Calu3 (cell line): ENCODE results near the gene NSMCE1. TPM values are rescaled to one million over a fixed set of nuclear protein-coding genes. Genes with fewer than 3 reads are reported as not detected.
A peak's percentile ranks its signal among the peaks of the same experiment; 100 is the strongest.

ENCODE experiments used
- BruUV-seq: library from RNA; stranded (reverse); fragments of 400-500 nt; replicated peaks from 2 replicates; lab custom pipeline; 2021; lab: Mats Ljungman, UMichigan
- CTCF ChIA-PET: fragments of 300-600 bp; sonication (Branson Sonifier 250); formaldehyde crosslinking; loops from one replicate; lab custom pipeline; 2022; ENCODE audit warnings: antibody characterized with exemption; lab: Charles Lee
- DNase-seq: peaks from one replicate; pipeline ENCODE4 v3.0.0; 2022
- H3K27ac Mint-ChIP-seq: one replicate; pipeline ENCODE4 v1.8.0; 2022; ENCODE audit warnings: mixed read lengths; ENCODE audit not compliant: unreplicated experiment
- H3K27me3 Mint-ChIP-seq: one replicate; pipeline ENCODE4 v1.8.0; 2022; ENCODE audit warnings: mixed read lengths; ENCODE audit not compliant: unreplicated experiment
- H3K36me3 Mint-ChIP-seq: one replicate; pipeline ENCODE4 v1.8.0; 2022; ENCODE audit warnings: mild to moderate bottlenecking, moderate library complexity, mixed read lengths; ENCODE audit not compliant: insufficient read depth, unreplicated experiment
- H3K4me1 Mint-ChIP-seq: one replicate; pipeline ENCODE4 v1.8.0; 2022; ENCODE audit warnings: mild to moderate bottlenecking, low read depth, mixed read lengths; ENCODE audit not compliant: unreplicated experiment
- H3K4me3 Mint-ChIP-seq: one replicate; pipeline ENCODE4 v1.8.0; 2022; ENCODE audit warnings: mild to moderate bottlenecking, low read depth, moderate library complexity, mixed read lengths; ENCODE audit not compliant: unreplicated experiment
- H3K9me3 Mint-ChIP-seq: one replicate; pipeline ENCODE4 v1.8.0; 2022; ENCODE audit warnings: low read depth, mixed read lengths; ENCODE audit not compliant: unreplicated experiment
- intact Hi-C: fragments of 100-400 bp; cut with micrococcal nuclease; formaldehyde crosslinking; loops from one replicate; pipeline ENCODE4 v1.10.0; 2022; ENCODE audit not compliant: unreplicated experiment
- total RNA-seq: library from RNA; stranded (reverse); gene quantifications from 2 replicates; pipeline ENCODE4 v1.2.3, GENCODE V29; 2022
- TF ChIP-seq, protein P1 (sequence below): fragments of 200-600 bp; IDR thresholded peaks from one replicate; pipeline ENCODE4 v1.8.0; 2022; ENCODE audit warnings: antibody characterized with exemption; ENCODE audit not compliant: unreplicated experiment

The NSMCE1 gene
- total RNA-seq, 1 experiment from 2014 or later: 83.2 TPM

DNA sequence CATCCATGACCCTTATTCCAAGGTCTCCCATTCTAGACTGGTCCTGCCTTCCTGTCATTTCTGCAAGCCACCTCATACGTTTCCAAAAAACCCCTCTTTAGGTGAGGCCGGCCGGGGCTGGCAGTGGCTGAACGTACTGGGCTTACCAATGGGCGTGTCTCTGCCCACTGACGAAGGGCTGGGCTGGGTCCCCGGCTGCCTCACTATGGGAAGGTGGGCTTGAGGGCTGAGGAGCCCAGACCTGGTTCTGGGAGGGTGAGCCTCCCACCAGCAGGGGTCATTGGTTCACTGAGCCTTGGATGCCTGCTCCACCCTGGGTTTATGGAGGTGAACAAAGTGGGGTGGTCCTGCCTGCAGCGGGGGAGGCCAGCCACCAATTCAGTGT lies 45.4 kb downstream of the NSMCE1 start:
- no peak overlapping the region for H3K4me3 Mint-ChIP-seq
- no peaks in the 10 kb centered on the region for H3K9me3 Mint-ChIP-seq
- TF ChIP-seq, protein P1, sequence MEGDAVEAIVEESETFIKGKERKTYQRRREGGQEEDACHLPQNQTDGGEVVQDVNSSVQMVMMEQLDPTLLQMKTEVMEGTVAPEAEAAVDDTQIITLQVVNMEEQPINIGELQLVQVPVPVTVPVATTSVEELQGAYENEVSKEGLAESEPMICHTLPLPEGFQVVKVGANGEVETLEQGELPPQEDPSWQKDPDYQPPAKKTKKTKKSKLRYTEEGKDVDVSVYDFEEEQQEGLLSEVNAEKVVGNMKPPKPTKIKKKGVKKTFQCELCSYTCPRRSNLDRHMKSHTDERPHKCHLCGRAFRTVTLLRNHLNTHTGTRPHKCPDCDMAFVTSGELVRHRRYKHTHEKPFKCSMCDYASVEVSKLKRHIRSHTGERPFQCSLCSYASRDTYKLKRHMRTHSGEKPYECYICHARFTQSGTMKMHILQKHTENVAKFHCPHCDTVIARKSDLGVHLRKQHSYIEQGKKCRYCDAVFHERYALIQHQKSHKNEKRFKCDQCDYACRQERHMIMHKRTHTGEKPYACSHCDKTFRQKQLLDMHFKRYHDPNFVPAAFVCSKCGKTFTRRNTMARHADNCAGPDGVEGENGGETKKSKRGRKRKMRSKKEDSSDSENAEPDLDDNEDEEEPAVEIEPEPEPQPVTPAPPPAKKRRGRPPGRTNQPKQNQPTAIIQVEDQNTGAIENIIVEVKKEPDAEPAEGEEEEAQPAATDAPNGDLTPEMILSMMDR: no peak
- peaks cover 25% of the 10 kb centered on the region for H3K36me3 Mint-ChIP-seq
- DNase-seq: no peak
- no peaks in the 10 kb centered on the region for H3K27me3 Mint-ChIP-seq
- CTCF ChIA-PET: no interaction called here
- intact Hi-C loops: no loop called here
- BruUV-seq: no TSS peak
- no peaks in the 10 kb centered on the region for H3K4me1 Mint-ChIP-seq
- H3K27ac Mint-ChIP-seq: no peak overlapping the region

DNA sequence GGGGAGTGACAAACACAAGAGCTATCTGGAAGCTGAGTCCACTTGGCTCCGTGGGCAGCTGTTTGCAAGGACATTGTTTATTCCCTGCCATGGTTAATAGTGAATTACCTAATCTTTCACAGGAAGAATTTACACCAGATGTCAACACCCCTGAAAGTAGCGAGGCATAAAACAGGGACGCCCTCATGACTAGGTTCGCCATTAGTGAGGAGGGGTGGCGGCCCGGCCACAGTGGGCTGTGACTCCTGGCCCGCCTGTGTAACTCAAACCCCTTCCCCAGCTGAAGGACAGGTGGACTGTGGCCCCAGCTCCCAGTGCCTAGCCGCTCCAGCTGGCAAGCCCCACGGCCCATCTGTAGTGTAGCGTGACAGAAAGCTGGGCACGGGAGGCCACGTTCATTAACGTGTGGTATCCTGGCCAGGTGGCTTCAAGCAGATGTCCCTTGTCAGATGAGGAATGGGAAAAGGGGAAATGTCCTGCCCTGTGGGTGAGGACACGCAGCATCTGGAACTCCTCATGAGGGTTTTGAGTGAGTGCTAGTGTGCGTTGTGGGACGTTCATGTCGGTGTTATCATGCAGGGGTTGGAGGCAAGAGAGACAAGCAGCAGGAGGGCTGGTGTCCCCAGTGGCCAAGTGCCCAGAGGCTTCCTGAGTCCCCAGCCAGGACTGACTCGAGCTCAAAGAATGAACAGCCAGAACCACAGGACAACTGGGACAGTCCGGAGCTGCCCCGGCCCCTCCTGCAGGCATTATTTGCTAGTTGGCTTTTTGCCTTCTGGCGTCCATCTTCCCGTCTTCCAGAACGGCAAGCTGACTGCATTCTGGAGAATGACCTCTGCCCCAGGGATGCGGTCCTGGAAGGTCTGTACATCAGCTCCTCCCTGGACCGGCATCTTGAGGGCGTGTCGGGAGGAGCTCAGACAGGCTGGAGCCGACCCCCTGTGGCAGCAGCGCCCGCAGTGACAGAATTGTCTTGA lies 46.0 kb downstream of the NSMCE1 start:
- no TSS peak for BruUV-seq
- Mint-ChIP-seq H3K27ac (no peak overlapping the region), H3K36me3 (peaks cover 22% of the 10 kb centered on the region), H3K27me3 (no peaks in the 10 kb centered on the region), H3K9me3 (no peaks in the 10 kb centered on the region), H3K4me3 (no peak overlapping the region), H3K4me1 (no peaks in the 10 kb centered on the region)
- CTCF ChIA-PET: no interaction called here
- TF ChIP-seq, protein P1: no peak
- intact Hi-C loops: no loop called here
- no peak for DNase-seq

DNA sequence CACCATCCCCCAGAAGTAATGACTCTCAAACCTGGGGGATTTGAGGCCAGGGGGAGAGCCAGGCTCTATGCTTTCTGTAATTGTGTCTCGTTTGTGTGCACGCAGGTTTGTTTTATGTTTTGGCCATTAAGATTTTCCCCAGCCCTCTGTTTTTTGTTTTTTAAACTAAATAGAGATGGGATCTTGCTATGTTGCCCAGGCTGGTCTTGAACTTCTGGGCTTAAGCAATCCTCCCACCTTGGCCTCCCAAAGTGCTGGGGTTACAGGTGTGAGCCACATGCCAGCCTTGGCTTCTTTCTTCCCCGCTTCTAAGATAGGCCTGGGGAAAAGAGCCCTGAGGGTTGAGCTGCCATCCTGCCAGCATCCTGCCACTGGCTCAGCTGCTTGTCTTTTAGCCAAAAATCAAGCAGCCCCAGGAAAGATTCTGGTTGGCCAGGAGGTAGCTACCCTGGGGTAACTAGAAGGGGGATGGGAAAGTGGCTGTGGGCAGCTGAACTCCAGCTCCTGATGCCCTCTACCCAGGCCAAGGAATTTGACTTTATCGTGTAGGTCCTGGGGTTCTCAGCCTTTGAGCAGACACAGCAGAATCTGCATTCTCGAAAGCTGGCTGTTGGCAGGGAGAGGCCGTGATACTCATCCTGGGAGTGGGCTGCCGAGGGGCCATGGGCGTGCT lies 46.9 kb downstream of the NSMCE1 start:
- no peak for DNase-seq
- Mint-ChIP-seq H3K4me3 (no peak overlapping the region), H3K36me3 (peaks cover 17% of the 10 kb centered on the region), H3K4me1 (no peaks in the 10 kb centered on the region), H3K27ac (no peak overlapping the region), H3K27me3 (no peaks in the 10 kb centered on the region), H3K9me3 (no peaks in the 10 kb centered on the region)
- BruUV-seq: TSS peak; percentile 20
- CTCF ChIA-PET: no interaction called here
- intact Hi-C loops: no loop called here
- TF ChIP-seq, protein P1: no peak

DNA sequence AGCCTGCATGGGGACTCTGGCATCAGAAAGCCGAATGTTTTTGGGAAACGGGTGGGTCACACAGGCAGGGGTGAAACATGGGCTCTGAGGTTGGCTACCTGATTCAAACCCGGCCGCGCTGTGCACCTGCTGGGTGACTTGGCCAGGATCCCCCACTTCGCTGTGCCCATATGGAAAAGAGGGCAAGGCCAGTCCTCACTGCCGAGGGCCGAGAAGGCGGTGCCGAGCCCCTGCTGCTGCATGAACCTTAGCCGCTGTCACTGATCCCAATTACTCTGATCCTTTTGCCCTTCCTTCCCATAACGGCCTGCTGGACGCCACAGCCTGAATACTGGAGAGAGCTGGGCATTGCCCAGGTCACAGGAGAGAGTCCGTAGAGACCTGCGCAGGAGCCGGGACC lies 47.6 kb downstream of the NSMCE1 start:
- CTCF ChIA-PET: no interaction called here
- intact Hi-C loops: no loop called here
- H3K4me3 Mint-ChIP-seq: no peak overlapping the region

More for the DNA sequence above, 47.6 kb downstream of the NSMCE1 start:
- TF ChIP-seq, protein P1: no peak
- no TSS peak for BruUV-seq
- Mint-ChIP-seq H3K27me3 (no peaks in the 10 kb centered on the region), H3K27ac (no peak overlapping the region), H3K36me3 (peaks cover 15% of the 10 kb centered on the region), H3K9me3 (no peaks in the 10 kb centered on the region), H3K4me1 (no peaks in the 10 kb centered on the region)
- no peak for DNase-seq
